Natural killer cell (primary cell): Measurements from ENCODE around the gene MBP. TPM values are rescaled to one million over a fixed set of nuclear protein-coding genes. Genes with fewer than 3 reads are reported as not detected.

Experiments
- ATAC-seq, 3 donors: fragments of 150-1000 bp in 2 of 3; fragments of 200-7000 bp in 1 of 3; cut with Tn5 transposase; 1 replicate in 1 of 3; 2 replicates in 2 of 3; pipeline ENCODE4 v1.10.0; 2021; ENCODE audit warnings: mild to moderate bottlenecking in 2 of 3, moderate library complexity in 2 of 3
- DNase-seq, 2 donors: peaks; one replicate each; pipeline versions ENCODE4 v3.0.0 to v3.0.0-alpha.2; 2013 to 2021; ENCODE audit warnings: mixed read lengths in 1 of 2
- H3K27ac ChIP-seq: one replicate; pipeline ENCODE4 v1.5.1; 2013; ENCODE audit warnings: mild to moderate bottlenecking, low read length
- H3K27me3 ChIP-seq: one replicate; pipeline ENCODE4 v1.6.1; 2013; ENCODE audit warnings: low read length; ENCODE audit not compliant: control insufficient read depth, insufficient read depth
- H3K36me3 ChIP-seq: one replicate; pipeline ENCODE4 v1.6.1; 2013; ENCODE audit warnings: low read length; ENCODE audit not compliant: control insufficient read depth, insufficient read depth
- H3K4me1 ChIP-seq: one replicate; pipeline ENCODE4 v1.6.1; 2013; ENCODE audit warnings: low read length; ENCODE audit not compliant: control insufficient read depth, insufficient read depth
- H3K4me3 ChIP-seq: one replicate; pipeline ENCODE4 v1.5.1; 2013; ENCODE audit warnings: low read length
- H3K9me3 ChIP-seq: one replicate; pipeline ENCODE4 v1.6.1; 2013; ENCODE audit warnings: low read length; ENCODE audit not compliant: control insufficient read depth, insufficient read depth
- H3K27ac Mint-ChIP-seq, 2 donors: one replicate each; pipeline ENCODE4 v1.8.0; 2022; ENCODE audit warnings: mild to moderate bottlenecking in 2 of 2, mixed read lengths in 2 of 2, moderate library complexity in 1 of 2
- H3K27me3 Mint-ChIP-seq, 2 donors: one replicate each; pipeline ENCODE4 v1.8.0; 2022; ENCODE audit warnings: low read depth in 2 of 2, mixed read lengths in 2 of 2
- H3K36me3 Mint-ChIP-seq: one replicate; pipeline ENCODE4 v1.8.0; 2022; ENCODE audit warnings: mixed read lengths
- H3K4me1 Mint-ChIP-seq, 2 donors: one replicate each; pipeline ENCODE4 v1.8.0; 2022; ENCODE audit warnings: mixed read lengths in 2 of 2
- H3K4me3 Mint-ChIP-seq: one replicate; pipeline ENCODE4 v1.8.0; 2022; ENCODE audit warnings: mild to moderate bottlenecking, moderate library complexity, mixed read lengths
- H3K9me3 Mint-ChIP-seq, 2 donors: one replicate each; pipeline ENCODE4 v1.8.0; 2022; ENCODE audit warnings: mixed read lengths in 2 of 2
- CTCF ChIP-seq: fragments of 200-600 bp; IDR thresholded peaks from one replicate; pipeline ENCODE4 v1.8.0; 2022; ENCODE audit warnings: antibody characterized with exemption
- WGBS: methylation state at CpG from one replicate; pipeline ENCODE4 v1.1.7; 2013; ENCODE audit warnings: missing lambda C conversion rate; ENCODE audit not compliant: insufficient coverage; 5-methylcytosine and 5-hydroxymethylcytosine counted together
- intact Hi-C: fragments of 100-400 bp; cut with micrococcal nuclease; formaldehyde crosslinking; loops from one replicate; pipeline ENCODE4 v1.14.2; 2022
- total RNA-seq, 4 donors: library from RNA; stranded (reverse); fragments of 120-200 nt in 1 of 4; gene quantifications; one replicate each; pipeline versions ENCODE4 v1.2.3 to v1.2.4, GENCODE V29; 2013 to 2022

The MBP gene
- total RNA-seq, 3 donors from 2014 or later (not counting 1 experiment from before 2014, with no cell fraction given): 183 to 344 (median 325) TPM

- H3K27me3 ChIP-seq: no peaks in the 10 kb centered on the region
- intact Hi-C loops: no loop called here
- 95% methylated on average over 15 of the region's 15 CpGs for WGBS
- no peak overlapping the region for H3K4me3 ChIP-seq
- H3K4me1 ChIP-seq: peaks cover 11% of the 10 kb centered on the region
- Mint-ChIP-seq H3K36me3 (no peaks in the 10 kb centered on the region), H3K4me3 (no peak overlapping the region), H3K27ac (no peak overlapping the region), H3K4me1 (peaks cover 6 to 20% of the 10 kb centered on the region in 2 donors), H3K9me3 (no peaks in the 10 kb centered on the region), H3K27me3 (peaks cover 0 to 8% of the 10 kb centered on the region in 2 donors)
- no peaks in the 10 kb centered on the region for H3K9me3 ChIP-seq
- no peaks in the 10 kb centered on the region for H3K36me3 ChIP-seq
- ATAC-seq (no peak), DNase-seq (no peak)
- TF ChIP-seq CTCF: no peak
- H3K27ac ChIP-seq: no peak overlapping the region
Measured at GRCh38 chr18:77168811-77169311, 36.3 kb upstream of the MBP start.

GRCh38 chr18:77167251-77167650 lies 34.7 kb upstream of the MBP start:
- Mint-ChIP-seq H3K4me1 (peaks cover 6 to 20% of the 10 kb centered on the region in 2 donors), H3K36me3 (no peaks in the 10 kb centered on the region), H3K27ac (no peak overlapping the region), H3K9me3 (no peaks in the 10 kb centered on the region), H3K4me3 (no peak overlapping the region), H3K27me3 (peaks cover 0 to 8% of the 10 kb centered on the region in 2 donors)
- 89% methylated on average over 4 of the region's 5 CpGs for WGBS
- intact Hi-C loops: no loop called here
- no peak for TF ChIP-seq CTCF
- DNase-seq (no peak), ATAC-seq (no peak)
- no peak overlapping the region for H3K4me3 ChIP-seq
- no peaks in the 10 kb centered on the region for H3K27me3 ChIP-seq
- no peaks in the 10 kb centered on the region for H3K36me3 ChIP-seq
- H3K4me1 ChIP-seq: peaks cover 11% of the 10 kb centered on the region
- H3K27ac ChIP-seq: no peak overlapping the region
- no peaks in the 10 kb centered on the region for H3K9me3 ChIP-seq

- no peak for DNase-seq
- WGBS: 93% methylated on average over 11 of the region's 11 CpGs
- Mint-ChIP-seq H3K4me3 (no peak overlapping the region), H3K9me3 (no peaks in the 10 kb centered on the region), H3K27me3 (peaks cover 0 to 8% of the 10 kb centered on the region in 2 donors), H3K36me3 (no peaks in the 10 kb centered on the region), H3K4me1 (peaks cover 6 to 20% of the 10 kb centered on the region in 2 donors), H3K27ac (no peak overlapping the region)
- Histone ChIP-seq H3K4me3 (no peak overlapping the region), H3K36me3 (no peaks in the 10 kb centered on the region), H3K27me3 (no peaks in the 10 kb centered on the region), H3K9me3 (no peaks in the 10 kb centered on the region), H3K4me1 (peaks cover 11% of the 10 kb centered on the region), H3K27ac (no peak overlapping the region)
- intact Hi-C loops: no loop called here
- no peak for TF ChIP-seq CTCF
- no peak for ATAC-seq
Measured at GRCh38 chr18:77166523-77166922, 33.9 kb upstream of the MBP start.

- H3K27ac ChIP-seq: no peak overlapping the region
- H3K4me1 ChIP-seq: peaks cover 11% of the 10 kb centered on the region
- no peaks in the 10 kb centered on the region for H3K36me3 Mint-ChIP-seq
- 88% methylated on average over 19 of the region's 19 CpGs for WGBS
- no peaks in the 10 kb centered on the region for H3K27me3 ChIP-seq
- TF ChIP-seq CTCF: no peak
- no peaks in the 10 kb centered on the region for H3K9me3 Mint-ChIP-seq
- no peak overlapping the region for H3K4me3 Mint-ChIP-seq
- ATAC-seq (no peak), DNase-seq (no peak)
- no peaks in the 10 kb centered on the region for H3K9me3 ChIP-seq
- no peak overlapping the region for H3K4me3 ChIP-seq
- intact Hi-C loops: no loop called here
- peaks cover 6 to 20% of the 10 kb centered on the region in 2 donors for H3K4me1 Mint-ChIP-seq
- no peaks in the 10 kb centered on the region for H3K36me3 ChIP-seq
- peak overlapping the region in 1 of 2 donors; percentile 7 for H3K27ac Mint-ChIP-seq
- H3K27me3 Mint-ChIP-seq: peaks cover 0 to 8% of the 10 kb centered on the region in 2 donors
Measured at GRCh38 chr18:77165503-77166188, 33.1 kb upstream of the MBP start.
